WTC11 (cell line): Measurements from ENCODE around the gene CTSE. TPM values are rescaled to one million over a fixed set of nuclear protein-coding genes. Genes with fewer than 3 reads are reported as not detected.

Experiments
- ATAC-seq: fragments of 200-7000 bp; cut with Tn5 transposase; 2 replicates; pipeline ENCODE4 v1.10.0; 2021; ENCODE audit warnings: mild to moderate bottlenecking, moderate library complexity
- CTCF ChIA-PET: fragments of 300-600 bp; sonication (Branson Sonifier 250); formaldehyde crosslinking; loops from one replicate; lab custom pipeline; 2021; ENCODE audit warnings: antibody characterized with exemption; lab: Charles Lee
- POLR2A ChIA-PET: fragments of 350-600 bp; sonication (Branson Sonifier 250); formaldehyde crosslinking; loops from one replicate; lab custom pipeline; 2021; ENCODE audit warnings: antibody characterized with exemption; lab: Charles Lee
- DNase-seq: peaks from one replicate; pipeline ENCODE4 v3.0.0; 2021; ENCODE audit warnings: low spot score
- H3K27ac Mint-ChIP-seq: 2 replicates; pipeline ENCODE4 v1.8.0; 2021; ENCODE audit warnings: mixed read lengths
- H3K27me3 Mint-ChIP-seq: 2 replicates; pipeline ENCODE4 v1.8.0; 2021; ENCODE audit warnings: low read depth, mild to moderate bottlenecking, moderate library complexity, mixed read lengths
- H3K36me3 Mint-ChIP-seq: 2 replicates; pipeline ENCODE4 v1.8.0; 2021; ENCODE audit warnings: mixed read lengths
- H3K4me1 Mint-ChIP-seq: 2 replicates; pipeline ENCODE4 v1.8.0; 2022; ENCODE audit warnings: mixed read lengths
- H3K4me3 Mint-ChIP-seq: 2 replicates; pipeline ENCODE4 v1.8.0; 2021; ENCODE audit warnings: mild to moderate bottlenecking, moderate library complexity, mixed read lengths
- H3K9me3 Mint-ChIP-seq: 2 replicates; pipeline ENCODE4 v1.8.0; 2021; ENCODE audit warnings: mixed read lengths
- CREB1 ChIP-seq: sonication (generic); formaldehyde crosslinking; IDR thresholded peaks from 2 replicates; pipeline ENCODE4 v1.8.0; 2023; ENCODE audit warnings: mild to moderate bottlenecking, missing genetic modification reagents
- EMX1 ChIP-seq: fragments of 250-450 bp; sonication (Bioruptor Pico); IDR thresholded peaks from 2 replicates; pipeline ENCODE4 v1.8.0; 2021; ENCODE audit warnings: mild to moderate bottlenecking
- JAZF1 ChIP-seq: fragments of 250-450 bp; sonication (Bioruptor Pico); IDR thresholded peaks from 2 replicates; pipeline ENCODE4 v1.9.0; 2021; ENCODE audit warnings: moderate library complexity, mild to moderate bottlenecking, inconsistent platforms
- JUN ChIP-seq: sonication (generic); formaldehyde crosslinking; IDR thresholded peaks from 2 replicates; pipeline ENCODE4 v1.8.0; 2023; ENCODE audit warnings: mild to moderate bottlenecking, missing genetic modification reagents
- MXD4 ChIP-seq: fragments of 250-450 bp; sonication (Bioruptor Pico); IDR thresholded peaks from 2 replicates; pipeline ENCODE4 v1.8.0; 2021; ENCODE audit warnings: mild to moderate bottlenecking, moderate library complexity, borderline replicate concordance
- RORB ChIP-seq: fragments of 250-450 bp; sonication (Bioruptor Pico); IDR thresholded peaks from 2 replicates; pipeline ENCODE4 v1.9.0; 2021; ENCODE audit warnings: mild to moderate bottlenecking
- SP1 ChIP-seq: sonication (generic); formaldehyde crosslinking; conservative IDR thresholded peaks from 2 replicates; pipeline ENCODE4 v1.8.1; 2022; ENCODE audit warnings: missing genetic modification reagents
- TCF7 ChIP-seq: sonication (generic); formaldehyde crosslinking; IDR thresholded peaks from 2 replicates; pipeline ENCODE4 v1.8.0; 2022; ENCODE audit warnings: mild to moderate bottlenecking, low read depth, missing genetic modification reagents, moderate library complexity
- TP53 ChIP-seq: sonication (generic); formaldehyde crosslinking; IDR thresholded peaks from 2 replicates; pipeline ENCODE4 v1.8.1; 2023; ENCODE audit warnings: mild to moderate bottlenecking, missing genetic modification reagents
- ZNF138 ChIP-seq: sonication (generic); formaldehyde crosslinking; conservative IDR thresholded peaks from 2 replicates; pipeline ENCODE4 v1.8.1; 2022; ENCODE audit warnings: mild to moderate bottlenecking, moderate library complexity, missing genetic modification reagents
- ZNF317 ChIP-seq: sonication (generic); formaldehyde crosslinking; IDR thresholded peaks from 2 replicates; pipeline ENCODE4 v1.8.1; 2023; ENCODE audit warnings: low read depth, mild to moderate bottlenecking, moderate library complexity, missing genetic modification reagents, borderline replicate concordance
- ZNF416 ChIP-seq: fragments of 250-450 bp; sonication (Bioruptor Pico); IDR thresholded peaks from 2 replicates; pipeline ENCODE4 v1.9.0; 2021; ENCODE audit warnings: mild to moderate bottlenecking, inconsistent platforms
- ZNF423 ChIP-seq: fragments of 250-450 bp; sonication (Bioruptor Pico); IDR thresholded peaks from 2 replicates; pipeline ENCODE4 v2.1.2; 2022; ENCODE audit warnings: mild to moderate bottlenecking, moderate library complexity
- total RNA-seq: library from RNA; stranded (reverse); gene quantifications from 3 replicates; pipeline ENCODE4 v1.2.3, GENCODE V29; 2021
- TF ChIP-seq, protein P1 (sequence below): fragments of 250-450 bp; sonication (Bioruptor Pico); IDR thresholded peaks from 2 replicates; pipeline ENCODE4 v1.9.0; 2021; ENCODE audit warnings: mild to moderate bottlenecking
- TF ChIP-seq, protein P2 (sequence below): sonication (generic); formaldehyde crosslinking; IDR thresholded peaks from 2 replicates; pipeline ENCODE4 v1.8.1; 2022; ENCODE audit warnings: low read depth, missing genetic modification reagents, borderline replicate concordance
- TF ChIP-seq, protein P3 (sequence below): sonication (generic); formaldehyde crosslinking; IDR thresholded peaks from 2 replicates; pipeline ENCODE4 v1.8.0; 2022; ENCODE audit warnings: mild to moderate bottlenecking, missing genetic modification reagents
- TF ChIP-seq, protein P4 (sequence below): fragments of 250-450 bp; sonication (Bioruptor Pico); IDR thresholded peaks from 2 replicates; pipeline ENCODE4 v1.9.0; 2021; ENCODE audit warnings: moderate library complexity, mild to moderate bottlenecking, inconsistent platforms, borderline replicate concordance
- TF ChIP-seq, protein P5 (sequence below): sonication (generic); formaldehyde crosslinking; IDR thresholded peaks from 2 replicates; pipeline ENCODE4 v1.8.1; 2022; ENCODE audit warnings: mild to moderate bottlenecking, moderate library complexity, missing genetic modification reagents
- TF ChIP-seq, protein P6 (sequence below): fragments of 250-450 bp; sonication (Bioruptor Pico); IDR thresholded peaks from 2 replicates; pipeline ENCODE4 v2.1.2; 2022; ENCODE audit warnings: mild to moderate bottlenecking, moderate library complexity
- TF ChIP-seq, protein P7 (sequence below): sonication (generic); formaldehyde crosslinking; IDR thresholded peaks from 2 replicates; pipeline ENCODE4 v1.8.1; 2023; ENCODE audit warnings: mild to moderate bottlenecking, missing genetic modification reagents

The CTSE gene
- total RNA-seq, 1 experiment from 2014 or later: 0.17 TPM

DNA sequence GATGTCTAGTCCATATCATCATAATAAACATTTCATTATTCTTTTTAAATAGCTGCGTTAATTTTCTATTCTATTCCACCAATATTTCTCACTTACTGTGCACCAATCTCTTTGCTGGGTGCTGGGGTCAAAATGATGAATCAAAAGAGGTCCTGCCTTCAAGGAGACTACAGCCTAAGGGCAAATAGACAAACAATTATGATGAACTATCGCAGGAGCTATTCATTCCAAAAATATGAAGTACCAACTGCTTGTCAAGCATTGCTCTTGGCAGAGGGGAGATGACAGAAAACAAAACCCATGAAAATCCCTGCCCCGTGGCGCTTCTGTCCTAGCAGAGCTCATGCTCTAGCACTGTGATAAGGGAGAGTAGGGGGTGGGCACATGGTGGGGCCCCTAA is 51.6 kb downstream of the CTSE start:
- POLR2A ChIA-PET: no interaction called here
- Mint-ChIP-seq H3K4me3 (no peak overlapping the region), H3K9me3 (peaks cover 23% of the 10 kb centered on the region), H3K27me3 (peaks cover 3% of the 10 kb centered on the region; the same call in 1 of the 2 replicates), H3K27ac (no peak overlapping the region), H3K36me3 (peaks cover 2% of the 10 kb centered on the region; the same call in 1 of the 2 replicates), H3K4me1 (0 out of 2 replicates have a peak, but pooled peaks cover 5% of the 10 kb centered on the region)
- TF ChIP-seq, protein P1, sequence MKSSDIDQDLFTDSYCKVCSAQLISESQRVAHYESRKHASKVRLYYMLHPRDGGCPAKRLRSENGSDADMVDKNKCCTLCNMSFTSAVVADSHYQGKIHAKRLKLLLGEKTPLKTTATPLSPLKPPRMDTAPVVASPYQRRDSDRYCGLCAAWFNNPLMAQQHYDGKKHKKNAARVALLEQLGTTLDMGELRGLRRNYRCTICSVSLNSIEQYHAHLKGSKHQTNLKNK (CRISPR knock-in tag): no peak
- TF ChIP-seq RORB: no peak
- TF ChIP-seq, protein P2, sequence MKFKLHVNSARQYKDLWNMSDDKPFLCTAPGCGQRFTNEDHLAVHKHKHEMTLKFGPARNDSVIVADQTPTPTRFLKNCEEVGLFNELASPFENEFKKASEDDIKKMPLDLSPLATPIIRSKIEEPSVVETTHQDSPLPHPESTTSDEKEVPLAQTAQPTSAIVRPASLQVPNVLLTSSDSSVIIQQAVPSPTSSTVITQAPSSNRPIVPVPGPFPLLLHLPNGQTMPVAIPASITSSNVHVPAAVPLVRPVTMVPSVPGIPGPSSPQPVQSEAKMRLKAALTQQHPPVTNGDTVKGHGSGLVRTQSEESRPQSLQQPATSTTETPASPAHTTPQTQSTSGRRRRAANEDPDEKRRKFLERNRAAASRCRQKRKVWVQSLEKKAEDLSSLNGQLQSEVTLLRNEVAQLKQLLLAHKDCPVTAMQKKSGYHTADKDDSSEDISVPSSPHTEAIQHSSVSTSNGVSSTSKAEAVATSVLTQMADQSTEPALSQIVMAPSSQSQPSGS (CRISPR knock-in tag): no peak
- TF ChIP-seq, protein P3, sequence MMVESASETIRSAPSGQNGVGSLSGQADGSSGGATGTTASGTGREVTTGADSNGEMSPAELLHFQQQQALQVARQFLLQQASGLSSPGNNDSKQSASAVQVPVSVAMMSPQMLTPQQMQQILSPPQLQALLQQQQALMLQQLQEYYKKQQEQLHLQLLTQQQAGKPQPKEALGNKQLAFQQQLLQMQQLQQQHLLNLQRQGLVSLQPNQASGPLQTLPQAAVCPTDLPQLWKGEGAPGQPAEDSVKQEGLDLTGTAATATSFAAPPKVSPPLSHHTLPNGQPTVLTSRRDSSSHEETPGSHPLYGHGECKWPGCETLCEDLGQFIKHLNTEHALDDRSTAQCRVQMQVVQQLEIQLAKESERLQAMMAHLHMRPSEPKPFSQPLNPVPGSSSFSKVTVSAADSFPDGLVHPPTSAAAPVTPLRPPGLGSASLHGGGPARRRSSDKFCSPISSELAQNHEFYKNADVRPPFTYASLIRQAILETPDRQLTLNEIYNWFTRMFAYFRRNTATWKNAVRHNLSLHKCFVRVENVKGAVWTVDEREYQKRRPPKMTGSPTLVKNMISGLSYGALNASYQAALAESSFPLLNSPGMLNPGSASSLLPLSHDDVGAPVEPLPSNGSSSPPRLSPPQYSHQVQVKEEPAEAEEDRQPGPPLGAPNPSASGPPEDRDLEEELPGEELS (CRISPR knock-in tag): no peak
- no peak for TF ChIP-seq ZNF416 (CRISPR knock-in tag)
- TF ChIP-seq, protein P4, sequence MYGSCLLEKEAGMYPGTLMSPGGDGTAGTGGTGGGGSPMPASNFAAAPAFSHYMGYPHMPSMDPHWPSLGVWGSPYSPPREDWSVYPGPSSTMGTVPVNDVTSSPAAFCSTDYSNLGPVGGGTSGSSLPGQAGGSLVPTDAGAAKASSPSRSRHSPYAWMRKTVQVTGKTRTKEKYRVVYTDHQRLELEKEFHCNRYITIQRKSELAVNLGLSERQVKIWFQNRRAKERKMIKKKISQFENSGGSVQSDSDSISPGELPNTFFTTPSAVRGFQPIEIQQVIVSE (CRISPR knock-in tag): no peak
- no peak for TF ChIP-seq JAZF1 (CRISPR knock-in tag)
- no peak for TF ChIP-seq MXD4 (CRISPR knock-in tag)
- TF ChIP-seq ZNF317 (CRISPR knock-in tag): no peak
- no peak for TF ChIP-seq SP1 (CRISPR knock-in tag)
- no peak for TF ChIP-seq CREB1
- TF ChIP-seq ZNF138: no peak
- TF ChIP-seq EMX1 (CRISPR knock-in tag): no peak
- TF ChIP-seq TP53 (CRISPR knock-in tag): no peak
- TF ChIP-seq, protein P5, sequence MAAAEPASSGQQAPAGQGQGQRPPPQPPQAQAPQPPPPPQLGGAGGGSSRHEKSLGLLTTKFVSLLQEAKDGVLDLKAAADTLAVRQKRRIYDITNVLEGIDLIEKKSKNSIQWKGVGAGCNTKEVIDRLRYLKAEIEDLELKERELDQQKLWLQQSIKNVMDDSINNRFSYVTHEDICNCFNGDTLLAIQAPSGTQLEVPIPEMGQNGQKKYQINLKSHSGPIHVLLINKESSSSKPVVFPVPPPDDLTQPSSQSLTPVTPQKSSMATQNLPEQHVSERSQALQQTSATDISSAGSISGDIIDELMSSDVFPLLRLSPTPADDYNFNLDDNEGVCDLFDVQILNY (CRISPR knock-in tag): no peak
- TF ChIP-seq, protein P6, sequence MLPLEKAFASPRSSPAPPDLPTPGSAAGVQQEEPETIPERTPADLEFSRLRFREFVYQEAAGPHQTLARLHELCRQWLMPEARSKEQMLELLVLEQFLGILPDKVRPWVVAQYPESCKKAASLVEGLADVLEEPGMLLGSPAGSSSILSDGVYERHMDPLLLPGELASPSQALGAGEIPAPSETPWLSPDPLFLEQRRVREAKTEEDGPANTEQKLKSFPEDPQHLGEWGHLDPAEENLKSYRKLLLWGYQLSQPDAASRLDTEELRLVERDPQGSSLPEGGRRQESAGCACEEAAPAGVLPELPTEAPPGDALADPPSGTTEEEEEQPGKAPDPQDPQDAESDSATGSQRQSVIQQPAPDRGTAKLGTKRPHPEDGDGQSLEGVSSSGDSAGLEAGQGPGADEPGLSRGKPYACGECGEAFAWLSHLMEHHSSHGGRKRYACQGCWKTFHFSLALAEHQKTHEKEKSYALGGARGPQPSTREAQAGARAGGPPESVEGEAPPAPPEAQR (CRISPR knock-in tag): no peak
- no peak for TF ChIP-seq JUN (CRISPR knock-in tag)
- TF ChIP-seq, protein P7, sequence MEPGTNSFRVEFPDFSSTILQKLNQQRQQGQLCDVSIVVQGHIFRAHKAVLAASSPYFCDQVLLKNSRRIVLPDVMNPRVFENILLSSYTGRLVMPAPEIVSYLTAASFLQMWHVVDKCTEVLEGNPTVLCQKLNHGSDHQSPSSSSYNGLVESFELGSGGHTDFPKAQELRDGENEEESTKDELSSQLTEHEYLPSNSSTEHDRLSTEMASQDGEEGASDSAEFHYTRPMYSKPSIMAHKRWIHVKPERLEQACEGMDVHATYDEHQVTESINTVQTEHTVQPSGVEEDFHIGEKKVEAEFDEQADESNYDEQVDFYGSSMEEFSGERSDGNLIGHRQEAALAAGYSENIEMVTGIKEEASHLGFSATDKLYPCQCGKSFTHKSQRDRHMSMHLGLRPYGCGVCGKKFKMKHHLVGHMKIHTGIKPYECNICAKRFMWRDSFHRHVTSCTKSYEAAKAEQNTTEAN (CRISPR knock-in tag): no peak
- DNase-seq (no peak), ATAC-seq (no peak)
- CTCF ChIA-PET: interaction anchor here (0.5 to 0.6 kb wide), 2 partner anchors 12 to 53 kb away, joined by 3 read pairs; no protein-coding TSS in a partner anchor

DNA sequence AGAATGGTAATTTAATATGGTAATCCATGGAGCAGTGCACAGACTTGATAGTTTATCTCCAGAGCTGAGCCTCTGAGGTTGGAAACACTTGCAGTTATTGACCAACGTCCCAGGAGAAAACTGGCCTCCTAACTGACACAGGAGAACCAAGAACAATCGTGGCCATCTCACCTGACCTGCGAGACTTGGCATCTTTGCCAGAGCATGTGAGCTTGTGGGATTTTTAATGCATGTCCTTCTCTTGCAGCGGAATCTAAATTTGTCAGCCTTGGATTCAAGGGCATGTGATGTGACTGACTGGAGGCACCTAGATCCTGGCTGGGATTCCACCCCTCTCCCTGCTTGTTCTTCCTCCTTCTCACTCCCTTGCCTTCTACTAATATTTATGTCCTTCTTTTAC is 52.6 kb downstream of the CTSE start:
- Mint-ChIP-seq H3K4me3 (no peak overlapping the region), H3K9me3 (peaks cover 23% of the 10 kb centered on the region), H3K27ac (no peak overlapping the region), H3K36me3 (peaks cover 2% of the 10 kb centered on the region; the same call in 1 of the 2 replicates), H3K27me3 (peaks cover 3% of the 10 kb centered on the region; the same call in 1 of the 2 replicates), H3K4me1 (no peaks in the 10 kb centered on the region)
- TF ChIP-seq TCF7 (no peak), ZNF423 (no peak), CREB1 (no peak), ZNF138 (no peak)
- CTCF ChIA-PET: interaction anchor here (1.2 kb wide), 1 partner anchor 52 kb away, joined by 3 read pairs; no protein-coding TSS in a partner anchor
- ATAC-seq (no peak), DNase-seq (no peak)
- POLR2A ChIA-PET: no interaction called here
